Lower lobe of right lung (tissue), 2 donors: ENCODE measurements around the gene AUTS2. TPM values are rescaled to one million over a fixed set of nuclear protein-coding genes. Genes with fewer than 3 reads are reported as not detected.
A peak's percentile ranks its signal among the peaks of the same experiment; 100 is the strongest.

ENCODE experiments used
- ATAC-seq, 2 donors: fragments of 200-7000 bp; cut with Tn5 transposase; one replicate each; pipeline ENCODE4 v1.9.1; 2020 to 2022; ENCODE audit warnings: mild to moderate bottlenecking in 2 of 2, moderate library complexity in 2 of 2
- DNase-seq: peaks from one replicate; pipeline ENCODE4 v3.0.0-alpha.2; 2020
- H3K27ac ChIP-seq: fragments of 200-600 bp; one replicate; pipeline ENCODE4 v1.8.0; 2022
- H3K27me3 ChIP-seq: fragments of 200-600 bp; one replicate; pipeline ENCODE4 v1.8.0; 2022; ENCODE audit warnings: low read depth
- H3K36me3 ChIP-seq: fragments of 200-600 bp; one replicate; pipeline ENCODE4 v1.8.0; 2022; ENCODE audit warnings: mild to moderate bottlenecking
- H3K4me1 ChIP-seq: fragments of 200-600 bp; one replicate; pipeline ENCODE4 v1.8.0; 2022
- H3K4me3 ChIP-seq: fragments of 200-600 bp; one replicate; pipeline ENCODE4 v1.8.0; 2022; ENCODE audit warnings: mild to moderate bottlenecking
- H3K9me3 ChIP-seq: fragments of 200-600 bp; one replicate; pipeline ENCODE4 v1.8.0; 2022
- intact Hi-C: fragments of 100-400 bp; cut with DNase I; formaldehyde crosslinking; loops from one replicate; pipeline ENCODE4 v1.11.0; 2022
- total RNA-seq: library from RNA; stranded (reverse); fragmentation: NEBNext Ultra II Directional; extraction: Animal tissue kit (Norgen Biotek cat#: 25700); gene quantifications from one replicate; pipeline ENCODE4 v1.2.1, GENCODE V29; 2021
- TF ChIP-seq, protein P1 (sequence below): fragments of 200-600 bp; IDR thresholded peaks from one replicate; pipeline ENCODE4 v1.8.0; 2022; ENCODE audit warnings: antibody characterized with exemption, mild to moderate bottlenecking
- donor health status: DM: no; HTN: yes; CAD: no; lungs with severe emphysema.

The AUTS2 gene
- total RNA-seq, 1 donor from 2014 or later, result 45.7 TPM

DNA sequence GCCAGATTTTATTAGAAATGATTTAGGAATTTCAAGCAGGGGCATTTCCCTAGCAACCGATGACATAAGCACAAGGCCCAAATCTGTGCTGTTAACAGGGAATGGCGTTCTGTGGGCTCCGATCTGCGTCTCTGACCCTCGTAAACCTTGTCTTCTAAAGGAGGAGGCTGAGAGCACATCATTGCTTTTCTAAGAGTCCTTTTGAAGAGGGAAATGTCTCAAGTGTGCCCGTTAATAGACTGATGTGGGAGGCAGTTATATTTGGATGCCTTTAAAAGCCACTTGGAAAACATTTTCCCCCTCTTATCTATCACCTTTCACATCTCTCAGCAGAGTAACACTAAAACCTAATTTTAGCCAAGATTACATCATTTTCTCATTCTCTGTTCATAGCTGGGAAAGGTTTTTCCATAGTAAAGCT is 1109.6 kb downstream of the AUTS2 start:
- H3K9me3 ChIP-seq, result no peaks in the 10 kb centered on the region
- intact Hi-C loops, result no loop called here
- DNase-seq (no peak), ATAC-seq (peak in 1 of 2 donors; percentile 39)
- no peak overlapping the region for H3K4me3 ChIP-seq
- H3K36me3 ChIP-seq, result no peaks in the 10 kb centered on the region
- no peaks in the 10 kb centered on the region for H3K27me3 ChIP-seq
- no peak overlapping the region for H3K27ac ChIP-seq
- TF ChIP-seq, protein P1, sequence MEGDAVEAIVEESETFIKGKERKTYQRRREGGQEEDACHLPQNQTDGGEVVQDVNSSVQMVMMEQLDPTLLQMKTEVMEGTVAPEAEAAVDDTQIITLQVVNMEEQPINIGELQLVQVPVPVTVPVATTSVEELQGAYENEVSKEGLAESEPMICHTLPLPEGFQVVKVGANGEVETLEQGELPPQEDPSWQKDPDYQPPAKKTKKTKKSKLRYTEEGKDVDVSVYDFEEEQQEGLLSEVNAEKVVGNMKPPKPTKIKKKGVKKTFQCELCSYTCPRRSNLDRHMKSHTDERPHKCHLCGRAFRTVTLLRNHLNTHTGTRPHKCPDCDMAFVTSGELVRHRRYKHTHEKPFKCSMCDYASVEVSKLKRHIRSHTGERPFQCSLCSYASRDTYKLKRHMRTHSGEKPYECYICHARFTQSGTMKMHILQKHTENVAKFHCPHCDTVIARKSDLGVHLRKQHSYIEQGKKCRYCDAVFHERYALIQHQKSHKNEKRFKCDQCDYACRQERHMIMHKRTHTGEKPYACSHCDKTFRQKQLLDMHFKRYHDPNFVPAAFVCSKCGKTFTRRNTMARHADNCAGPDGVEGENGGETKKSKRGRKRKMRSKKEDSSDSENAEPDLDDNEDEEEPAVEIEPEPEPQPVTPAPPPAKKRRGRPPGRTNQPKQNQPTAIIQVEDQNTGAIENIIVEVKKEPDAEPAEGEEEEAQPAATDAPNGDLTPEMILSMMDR, result no peak
- H3K4me1 ChIP-seq, result peaks cover 25% of the 10 kb centered on the region

DNA sequence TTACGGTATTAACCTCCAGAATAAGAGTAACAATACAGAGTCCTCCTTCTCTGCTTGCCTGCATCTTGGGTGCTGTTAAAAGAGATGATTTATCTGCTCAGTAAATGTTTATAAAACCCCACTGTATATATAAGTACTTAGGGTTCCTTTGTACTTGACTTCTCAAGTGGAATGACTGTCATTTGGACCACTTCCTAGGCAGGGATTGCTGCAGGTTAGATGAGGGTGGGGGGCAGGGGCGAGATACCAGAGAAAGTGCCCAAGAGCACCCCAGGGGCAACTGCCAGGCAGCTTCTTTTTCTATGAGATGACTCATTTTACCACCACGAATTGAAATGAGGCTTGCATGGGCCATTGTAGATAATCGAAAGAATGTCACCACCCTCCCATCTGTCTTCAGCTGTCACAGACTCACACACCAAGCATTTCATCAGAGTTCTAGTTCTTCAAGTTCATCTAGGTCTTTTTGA is 1111.8 kb downstream of the AUTS2 start:
- DNase-seq (no peak), ATAC-seq (peak; percentile 34 to 57)
- no peaks in the 10 kb centered on the region for H3K36me3 ChIP-seq
- TF ChIP-seq, protein P1, result no peak
- no peak overlapping the region for H3K27ac ChIP-seq
- H3K9me3 ChIP-seq, result no peaks in the 10 kb centered on the region
- no peaks in the 10 kb centered on the region for H3K27me3 ChIP-seq
- peaks cover 13% of the 10 kb centered on the region for H3K4me1 ChIP-seq
- intact Hi-C loops, result no loop called here
- no peak overlapping the region for H3K4me3 ChIP-seq

DNA sequence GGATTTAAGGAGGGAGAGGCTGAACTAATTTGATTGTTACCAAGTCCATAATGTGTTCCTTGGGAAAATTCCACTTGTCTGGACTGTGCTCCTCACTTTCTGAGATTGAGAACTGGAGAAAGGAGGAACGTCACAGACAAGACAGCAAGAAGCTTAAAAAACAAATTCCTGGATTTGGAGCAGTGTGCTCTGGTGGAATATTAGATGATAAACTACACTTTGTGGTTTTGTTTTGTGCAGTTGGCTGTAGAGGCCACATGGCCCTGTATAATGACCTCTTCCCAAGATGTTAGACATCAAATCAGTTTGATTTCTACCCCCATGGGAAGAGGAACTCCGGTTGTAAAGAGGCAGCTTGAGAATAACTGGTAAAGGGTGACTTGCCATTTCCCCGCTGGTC is 1112.4 kb downstream of the AUTS2 start:
- Histone ChIP-seq H3K4me1 (peaks cover 12% of the 10 kb centered on the region), H3K27me3 (no peaks in the 10 kb centered on the region), H3K36me3 (no peaks in the 10 kb centered on the region), H3K4me3 (no peak overlapping the region), H3K27ac (no peak overlapping the region), H3K9me3 (no peaks in the 10 kb centered on the region)
- TF ChIP-seq, protein P1, result no peak
- ATAC-seq (no peak), DNase-seq (no peak)
- intact Hi-C loops, result no loop called here

DNA sequence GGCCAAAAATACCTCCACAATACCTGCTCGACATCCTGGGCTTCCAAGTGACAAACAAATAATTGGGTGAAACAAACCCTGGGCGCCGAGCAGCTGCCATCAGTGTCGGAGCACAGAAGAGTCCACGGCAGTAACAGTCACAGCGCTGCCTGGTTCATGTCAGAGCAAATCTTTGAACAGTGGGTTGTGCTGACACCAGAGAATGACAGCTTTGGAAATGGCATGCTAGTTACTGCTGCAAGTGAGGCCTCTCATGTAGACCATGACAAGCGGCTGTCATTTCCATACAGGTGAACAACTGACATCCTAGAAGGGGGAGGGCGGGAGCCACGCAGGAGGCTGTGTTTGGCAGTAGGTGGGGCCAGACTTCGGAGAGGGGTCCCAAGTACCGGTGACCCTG is 1113.2 kb downstream of the AUTS2 start:
- Histone ChIP-seq H3K27ac (no peak overlapping the region), H3K36me3 (no peaks in the 10 kb centered on the region), H3K4me1 (peaks cover 12% of the 10 kb centered on the region), H3K4me3 (no peak overlapping the region), H3K9me3 (no peaks in the 10 kb centered on the region), H3K27me3 (no peaks in the 10 kb centered on the region)
- intact Hi-C loops, result no loop called here
- ATAC-seq, result no peak
- TF ChIP-seq, protein P1, result no peak
- no peak for DNase-seq

DNA sequence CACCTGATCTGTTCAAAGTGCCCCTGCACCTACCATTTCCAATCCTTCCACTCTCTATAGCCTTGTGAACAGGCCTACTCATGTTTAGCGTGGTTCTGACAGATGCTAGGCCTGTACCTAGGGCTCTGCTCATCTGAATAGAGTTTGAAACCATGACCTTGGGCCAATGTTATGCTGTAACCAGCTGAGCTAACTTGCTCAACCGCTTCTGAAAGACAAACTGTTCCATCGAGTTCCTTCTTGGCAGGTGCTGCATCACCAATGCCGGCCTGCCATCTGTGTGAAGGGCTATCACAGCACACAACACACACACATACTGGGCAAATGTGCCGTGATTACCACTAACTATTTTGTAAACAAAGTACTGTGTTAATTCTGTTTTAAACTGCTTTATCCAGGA is 1114.7 kb downstream of the AUTS2 start:
- H3K27ac ChIP-seq, result no peak overlapping the region
- ATAC-seq, result peak; percentile 50 to 52
- no peak for DNase-seq

More for the DNA sequence above, 1114.7 kb downstream of the AUTS2 start:
- TF ChIP-seq, protein P1, result no peak
- Histone ChIP-seq H3K4me1 (peaks cover 21% of the 10 kb centered on the region), H3K27me3 (no peaks in the 10 kb centered on the region), H3K4me3 (no peak overlapping the region), H3K9me3 (no peaks in the 10 kb centered on the region), H3K36me3 (no peaks in the 10 kb centered on the region)
- intact Hi-C loops, result no loop called here
